Mesenteric fat pad (tissue), 1 donor: ENCODE data around the gene HS3ST4. TPM values are rescaled to one million over a fixed set of nuclear protein-coding genes. Genes with fewer than 3 reads are reported as not detected.

Source experiments
- DNase-seq: peaks from one replicate; pipeline ENCODE4 v3.0.0-alpha.2; 2020; ENCODE audit warnings: low spot score
- microRNA-seq: library from miRNA; unstranded; fragments of <30 nt; microRNA quantifications from one replicate; pipeline ENCODE4 v1.2.0, GENCODE V29; 2020; ENCODE audit warnings: borderline number of aligned reads
- total RNA-seq: library from RNA; stranded (reverse); fragmentation: NEBNext Ultra II Directional; extraction: Animal tissue kit (Norgen Biotek cat#: 25700); gene quantifications from one replicate; pipeline ENCODE4 v1.2.1, GENCODE V29; 2021
- donor health status: DM: yes; HTN: yes; CAD: no.

The HS3ST4 gene
- total RNA-seq, 1 donor from 2014 or later, result not detected

DNA sequence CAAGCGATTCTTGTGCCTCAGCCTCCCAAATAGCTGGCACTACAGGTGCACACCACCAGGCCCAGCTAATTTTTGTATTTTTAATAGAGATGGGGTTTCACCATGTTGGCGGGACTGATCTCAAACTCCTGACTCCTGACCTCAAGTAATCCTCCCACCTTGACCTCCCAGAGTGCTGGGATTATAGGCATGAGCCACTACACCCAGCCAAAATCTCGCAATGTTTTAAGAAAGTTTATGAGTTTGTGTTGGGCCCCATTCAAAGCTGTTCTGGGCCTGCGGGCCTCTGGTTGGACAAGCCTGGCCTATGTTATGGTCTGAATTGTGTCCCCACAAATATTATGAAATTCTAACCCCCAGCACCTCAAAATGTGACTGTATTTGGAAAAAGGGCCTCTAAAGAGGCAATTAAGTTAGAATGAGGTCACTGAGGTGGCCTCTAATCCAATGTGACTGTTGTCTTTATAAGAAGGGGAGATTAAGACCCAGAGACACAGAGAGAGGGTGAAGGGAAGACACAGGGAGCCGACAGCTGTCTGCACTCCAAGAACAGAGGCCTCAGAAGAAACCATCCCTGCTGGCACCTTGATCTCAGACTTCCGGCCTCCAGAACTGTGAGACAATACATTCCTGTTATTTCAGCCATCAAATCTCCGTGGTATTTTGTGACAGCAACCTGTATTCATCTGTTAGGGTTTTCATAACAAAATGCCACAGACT, 469.9 kb downstream of the HS3ST4 start:
- DNase-seq, result no peak

DNA sequence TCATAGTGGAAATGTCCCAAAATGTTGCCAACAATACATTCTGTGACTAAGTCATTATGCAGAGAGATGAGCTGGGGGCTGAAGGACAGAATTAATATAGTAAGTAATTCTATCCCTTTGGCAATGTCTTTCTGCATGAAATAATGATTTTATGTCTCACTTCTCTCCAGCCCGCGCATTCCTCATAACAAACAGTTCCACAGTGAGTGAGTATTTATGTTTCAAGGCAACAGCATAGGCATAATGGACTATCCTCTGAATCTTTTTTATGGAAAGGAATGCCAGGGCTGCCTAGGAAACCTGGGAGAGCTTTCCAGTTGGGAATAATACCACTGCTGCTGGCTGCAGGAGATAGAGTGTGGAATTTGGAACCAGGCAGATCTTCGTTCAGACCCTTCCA, 477.7 kb downstream of the HS3ST4 start:
- no peak for DNase-seq

DNA sequence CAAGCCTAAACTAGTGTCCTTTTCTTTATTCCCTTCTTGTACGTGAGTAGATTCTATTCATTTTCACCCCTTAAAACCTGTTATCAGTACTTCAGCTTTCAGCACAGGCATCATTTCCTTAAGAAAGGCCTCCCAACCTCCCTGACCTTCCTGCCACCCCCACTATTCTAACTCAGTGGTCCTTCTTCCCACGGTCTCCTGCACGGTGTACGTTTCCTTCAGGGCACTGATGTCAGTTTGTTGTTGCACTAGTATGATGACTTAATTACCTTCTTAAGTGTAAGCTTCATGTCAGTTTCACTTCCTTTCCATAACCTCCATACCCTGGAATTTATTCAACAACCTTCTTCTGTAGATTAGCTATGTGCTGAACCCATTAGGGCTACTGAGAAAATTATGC, 484.2 kb downstream of the HS3ST4 start:
- no peak for DNase-seq

DNA sequence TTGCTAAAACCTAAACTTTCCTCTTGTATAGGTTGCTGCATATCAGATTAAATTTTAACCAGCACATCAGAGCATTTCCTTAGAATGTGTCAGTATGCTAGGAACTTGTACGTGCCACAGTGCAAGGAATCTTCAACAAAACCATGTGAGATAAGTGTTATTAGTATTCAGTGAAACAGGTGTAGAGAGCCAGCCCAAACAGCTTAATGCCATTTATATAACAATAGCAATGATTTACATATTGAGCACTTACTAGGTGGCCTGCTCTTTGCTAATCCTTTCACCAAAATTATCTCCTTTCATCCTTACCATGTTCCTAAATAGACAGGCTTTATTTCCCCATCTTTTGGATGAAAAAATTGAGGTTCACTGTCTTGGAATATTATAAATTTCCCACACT, 485.7 kb downstream of the HS3ST4 start:
- no peak for DNase-seq

DNA sequence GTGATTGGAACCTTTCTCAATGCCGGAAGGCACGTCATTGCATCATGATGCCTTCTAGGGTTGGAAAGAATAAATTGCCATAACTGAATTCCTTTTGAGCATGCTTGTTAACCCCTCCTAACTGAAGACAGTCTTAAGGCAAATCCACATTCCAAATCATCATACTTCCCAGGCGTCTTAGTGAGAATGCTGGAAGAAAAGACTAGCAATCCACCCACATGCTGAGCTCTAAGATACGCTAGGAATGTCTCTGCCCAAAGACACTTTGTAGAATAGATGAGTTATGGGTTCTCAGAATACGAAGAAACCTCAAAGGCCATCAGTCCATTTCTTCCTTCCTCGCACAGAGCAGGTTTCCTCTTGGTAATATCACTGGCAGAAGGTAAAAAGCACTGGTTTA, 486.5 kb downstream of the HS3ST4 start:
- DNase-seq, result no peak

DNA sequence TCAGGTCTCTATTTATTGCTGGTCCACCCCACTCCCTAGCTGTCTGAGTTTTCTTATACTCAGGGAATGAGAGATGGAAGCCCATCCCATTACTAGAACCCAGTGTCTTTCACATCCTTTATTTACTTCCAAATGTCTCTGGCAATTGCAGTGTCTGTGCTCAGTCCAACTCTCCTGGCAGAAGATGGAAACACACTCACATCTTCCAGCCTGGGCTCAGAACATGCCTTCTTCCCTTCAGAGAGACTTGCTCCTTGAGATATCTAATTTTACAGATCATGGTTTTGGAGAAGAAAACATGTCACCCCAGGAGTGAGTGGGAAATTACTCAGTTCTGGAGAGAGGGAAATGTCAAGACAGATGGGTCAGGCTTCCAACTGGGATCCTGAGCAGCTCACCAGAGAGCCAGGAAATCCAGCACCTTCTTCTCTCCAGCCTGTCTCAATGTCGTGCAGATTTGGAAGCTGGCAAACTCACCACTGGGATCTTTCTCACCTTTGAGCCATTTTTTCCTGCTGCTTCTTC, 494.4 kb downstream of the HS3ST4 start:
- DNase-seq, result no peak

Small RNA genes lying within 50 kb of the gene (microRNA-seq; reads per million reads assigned to microRNA genes)
- not detected for gene MIR548W
